ENCODE data around the gene JMY. TPM values are rescaled to one million over a fixed set of nuclear protein-coding genes. Genes with fewer than 3 reads are reported as not detected.

JMY gene
- total RNA-seq: 10 to 100 TPM; 18.0 to 45.3 (median 21.1) TPM
- total RNA-seq (2013): 23.6 TPM
- 23.5 to 608 (median 108) reads per million in 29 experiments for total RNA-seq

DNA sequence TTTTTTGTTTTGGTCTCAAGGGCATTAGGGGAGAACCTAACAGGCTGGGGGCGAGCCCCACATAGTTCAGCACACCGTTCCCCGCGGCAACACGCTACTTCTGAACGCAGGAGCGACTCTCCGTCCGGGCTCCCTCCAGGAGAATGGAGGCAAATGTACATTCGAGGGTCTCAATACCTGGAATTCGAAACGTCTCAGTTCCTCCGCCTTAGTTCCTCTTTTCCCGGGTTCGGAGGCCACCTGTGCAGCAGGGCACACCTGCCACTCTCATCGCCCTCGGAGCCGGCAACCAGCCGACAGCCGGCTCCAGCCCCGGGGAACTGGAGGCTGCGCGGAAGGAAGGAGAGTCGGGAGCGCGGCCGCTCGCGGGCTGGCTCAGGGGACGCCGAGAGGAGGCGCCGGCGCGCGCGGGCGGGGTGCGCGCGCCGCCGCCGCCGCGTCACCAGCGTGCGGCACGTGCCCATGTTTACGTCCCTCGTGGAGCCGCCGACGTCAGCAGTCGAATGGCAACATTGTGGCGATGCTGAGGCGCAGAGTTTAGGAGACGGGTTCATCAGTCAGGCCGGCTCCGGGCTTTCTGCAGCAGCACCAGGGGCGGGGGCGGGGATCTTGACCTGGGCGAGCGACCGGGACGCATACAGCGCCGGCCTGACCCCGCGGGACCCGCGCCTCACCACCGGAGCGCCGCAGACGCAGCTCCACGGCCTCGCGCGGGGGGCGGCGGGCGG is at the start of gene JMY:
JMY (plus strand) TSS at position 498 of the 728 bp plus-strand sequence. CDS start 520 bp downstream, outside the sequence.
- Histone ChIP-seq H3K9me3 (no peaks in the 10 kb centered on the region), H3K4me3 (ENCODE audit: control insufficient read depth in 1 of 2, extremely low read depth in 1 of 2, low read length in 1 of 2) (peak within 1 kb of the TSS; percentile 75 to 94), H3K4me1 (ENCODE audit: control insufficient read depth in 1 of 2, extremely low read depth in 1 of 2, insufficient read depth in 2 of 2, low read length in 2 of 2) (peaks cover 16 to 22% of the 10 kb centered on the region in 2 experiments), H3K27me3 (replicated peaks in 1 of 2; ENCODE audit: control insufficient read depth in 2 of 2, extremely low read depth in 1 of 2, insufficient read depth in 2 of 2, low read length in 1 of 2) (no peaks in the 10 kb centered on the region), H3K36me3 (ENCODE audit: control insufficient read depth in 2 of 2, extremely low read depth in 1 of 2, insufficient read depth in 1 of 2, low read length in 1 of 2) (no peaks in the 10 kb centered on the region), H3K27ac (ENCODE audit: low read length) (peak within 1 kb of the TSS; percentile 85)
- Mint-ChIP-seq H3K27me3 (no peaks in the 10 kb centered on the region), H3K9me3 (no peaks in the 10 kb centered on the region), H3K4me3 (peak within 1 kb of the TSS; percentile 91 to 96 (median 96)), H3K4me1 (peaks cover 26 to 35% (median 27%) of the 10 kb centered on the region in 3 donors), H3K36me3 (peaks cover 8% of the 10 kb centered on the region), H3K27ac (peak within 1 kb of the TSS; percentile 90 to 92)
- ChIA-PET CTCF (interaction anchor here in 1 of 2 donors (0.8 to 0.9 kb wide), 2 partner anchors 19 to 1563 kb away, joined by 3 to 4 read pairs; no protein-coding TSS in a partner anchor), POLR2A (interaction anchor here (0.6 to 1.3 kb wide), 6 partner anchors 18 to 1605 kb away, joined by 3 to 9 read pairs (median 4); no protein-coding TSS in a partner anchor)
- ATAC-seq (replicated peaks in 1 of 4): peak; percentile 88 to 91 (median 89)
- under 1% methylated on average over 83 of the region's 83 CpGs for WGBS (ENCODE audit: insufficient coverage)
- DNase-seq: peak; percentile 69 to 92 (median 85)

GRCh38 chr5:79186455-79186854 is 49.5 kb upstream of the JMY start:
- H3K27ac ChIP-seq (ENCODE audit: low read length): no peak overlapping the region
- H3K36me3 Mint-ChIP-seq: no peaks in the 10 kb centered on the region

GRCh38 chr5:79189439-79190234 is 46.3 kb upstream of the JMY start:
- Mint-ChIP-seq H3K27me3 (no peaks in the 10 kb centered on the region), H3K9me3 (no peaks in the 10 kb centered on the region), H3K4me3 (no peak overlapping the region), H3K27ac (no peak overlapping the region), H3K4me1 (peaks cover 0 to 4% (median 4%) of the 10 kb centered on the region in 3 donors), H3K36me3 (no peaks in the 10 kb centered on the region)
- ChIA-PET CTCF (no interaction called here), POLR2A (no interaction called here)
- Histone ChIP-seq H3K4me1 (ENCODE audit: control insufficient read depth in 1 of 2, extremely low read depth in 1 of 2, insufficient read depth in 2 of 2, low read length in 2 of 2) (no peaks in the 10 kb centered on the region), H3K27ac (ENCODE audit: low read length) (no peak overlapping the region), H3K27me3 (replicated peaks in 1 of 2; ENCODE audit: control insufficient read depth in 2 of 2, extremely low read depth in 1 of 2, insufficient read depth in 2 of 2, low read length in 1 of 2) (no peaks in the 10 kb centered on the region), H3K36me3 (ENCODE audit: control insufficient read depth in 2 of 2, extremely low read depth in 1 of 2, insufficient read depth in 1 of 2, low read length in 1 of 2) (no peaks in the 10 kb centered on the region), H3K4me3 (ENCODE audit: control insufficient read depth in 1 of 2, extremely low read depth in 1 of 2, low read length in 1 of 2) (no peak overlapping the region), H3K9me3 (no peaks in the 10 kb centered on the region)
- DNase-seq (no peak), ATAC-seq (replicated peaks in 1 of 4) (no peak)
- no CpG with 5 or more reads among the region's 8 CpGs for WGBS (ENCODE audit: insufficient coverage)

More at GRCh38 chr5:79186455-79186854, 49.5 kb upstream of the JMY start:
- no peaks in the 10 kb centered on the region for H3K36me3 ChIP-seq (ENCODE audit: control insufficient read depth in 2 of 2, extremely low read depth in 1 of 2, insufficient read depth in 1 of 2, low read length in 1 of 2)
- Mint-ChIP-seq H3K27ac (no peak overlapping the region), H3K27me3 (no peaks in the 10 kb centered on the region), H3K4me3 (no peak overlapping the region), H3K4me1 (no peaks in the 10 kb centered on the region), H3K9me3 (no peaks in the 10 kb centered on the region)
- CTCF ChIA-PET: no interaction called here
- H3K9me3 ChIP-seq: no peaks in the 10 kb centered on the region
- WGBS (ENCODE audit: insufficient coverage): no CpG with 5 or more reads among the region's 1 CpG
- POLR2A ChIA-PET: no interaction called here
- DNase-seq: no peak
- no peaks in the 10 kb centered on the region for H3K4me1 ChIP-seq (ENCODE audit: control insufficient read depth in 1 of 2, extremely low read depth in 1 of 2, insufficient read depth in 2 of 2, low read length in 2 of 2)
- no peak overlapping the region for H3K4me3 ChIP-seq (ENCODE audit: control insufficient read depth in 1 of 2, extremely low read depth in 1 of 2, low read length in 1 of 2)
- no peaks in the 10 kb centered on the region for H3K27me3 ChIP-seq (replicated peaks in 1 of 2; ENCODE audit: control insufficient read depth in 2 of 2, extremely low read depth in 1 of 2, insufficient read depth in 2 of 2, low read length in 1 of 2)
- ATAC-seq (replicated peaks in 1 of 4): no peak

DNA sequence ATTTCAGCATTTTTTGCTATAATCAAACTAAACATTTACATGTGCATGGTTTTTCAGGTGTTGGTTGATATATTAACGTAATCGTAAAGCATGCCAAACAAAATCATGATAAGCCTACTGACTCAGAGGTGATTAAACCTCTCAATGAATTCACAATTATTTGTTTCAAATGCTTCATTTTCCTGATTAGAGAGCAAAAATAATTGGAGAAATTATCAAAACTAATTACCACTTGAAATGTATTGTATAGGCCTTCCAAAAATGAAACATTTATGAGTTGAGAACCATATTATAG is 45.7 kb upstream of the JMY start:
- Histone ChIP-seq H3K9me3 (no peaks in the 10 kb centered on the region), H3K4me1 (ENCODE audit: control insufficient read depth in 1 of 2, extremely low read depth in 1 of 2, insufficient read depth in 2 of 2, low read length in 2 of 2) (no peaks in the 10 kb centered on the region), H3K27ac (ENCODE audit: low read length) (no peak overlapping the region), H3K27me3 (replicated peaks in 1 of 2; ENCODE audit: control insufficient read depth in 2 of 2, extremely low read depth in 1 of 2, insufficient read depth in 2 of 2, low read length in 1 of 2) (no peaks in the 10 kb centered on the region), H3K4me3 (ENCODE audit: control insufficient read depth in 1 of 2, extremely low read depth in 1 of 2, low read length in 1 of 2) (no peak overlapping the region), H3K36me3 (ENCODE audit: control insufficient read depth in 2 of 2, extremely low read depth in 1 of 2, insufficient read depth in 1 of 2, low read length in 1 of 2) (no peaks in the 10 kb centered on the region)
- peaks cover 0 to 4% (median 4%) of the 10 kb centered on the region in 3 donors for H3K4me1 Mint-ChIP-seq
- H3K4me3 Mint-ChIP-seq: no peak overlapping the region
- no peak overlapping the region for H3K27ac Mint-ChIP-seq
- H3K9me3 Mint-ChIP-seq: no peaks in the 10 kb centered on the region
- ChIA-PET POLR2A (no interaction called here), CTCF (no interaction called here)
- ATAC-seq (replicated peaks in 1 of 4): no peak
- no peaks in the 10 kb centered on the region for H3K27me3 Mint-ChIP-seq
- H3K36me3 Mint-ChIP-seq: no peaks in the 10 kb centered on the region
- no peak for DNase-seq
- WGBS (ENCODE audit: insufficient coverage): no CpG with 5 or more reads among the region's 2 CpGs

DNA sequence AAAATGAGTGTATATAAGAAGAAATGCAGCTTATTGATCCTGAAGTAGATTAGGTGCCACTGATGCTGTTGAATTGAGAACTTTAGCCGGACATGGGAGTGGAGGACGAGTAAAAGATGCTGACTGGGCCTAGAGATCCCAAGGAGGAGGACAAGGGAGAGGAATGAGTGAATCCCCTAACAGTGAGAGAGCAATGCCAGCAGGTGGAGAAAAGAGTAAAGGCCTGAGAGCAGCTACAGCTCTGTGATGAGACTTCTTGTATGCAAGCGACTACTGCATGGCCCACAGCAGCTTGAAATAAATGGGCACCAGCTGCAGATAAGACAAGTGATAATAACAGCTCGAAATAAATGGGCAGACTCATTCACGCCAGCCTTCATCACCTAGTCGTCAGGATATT is 44.5 kb upstream of the JMY start:
- peaks cover 0 to 4% (median 4%) of the 10 kb centered on the region in 3 donors for H3K4me1 Mint-ChIP-seq
- no peak for DNase-seq
- POLR2A ChIA-PET: interaction anchor here in 1 of 2 donors (0.6 kb wide), 1 partner anchor 597 kb away, joined by 9 read pairs; no protein-coding TSS in a partner anchor

GRCh38 chr5:79193643-79194042 is 42.3 kb upstream of the JMY start:
- WGBS (ENCODE audit: insufficient coverage): 70% methylated on average over 2 of the region's 4 CpGs
- H3K36me3 ChIP-seq (ENCODE audit: control insufficient read depth in 2 of 2, extremely low read depth in 1 of 2, insufficient read depth in 1 of 2, low read length in 1 of 2): no peaks in the 10 kb centered on the region
- no peak overlapping the region for H3K27ac ChIP-seq (ENCODE audit: low read length)
- Mint-ChIP-seq H3K9me3 (no peaks in the 10 kb centered on the region), H3K4me1 (peaks cover 0 to 4% (median 4%) of the 10 kb centered on the region in 3 donors), H3K27me3 (no peaks in the 10 kb centered on the region), H3K27ac (peak overlapping the region in 1 of 2 donors; percentile 5), H3K4me3 (no peak overlapping the region), H3K36me3 (no peaks in the 10 kb centered on the region)
- ATAC-seq (replicated peaks in 1 of 4) (peak in 2 of 4 experiments; percentile 36 to 37), DNase-seq (no peak)
- H3K27me3 ChIP-seq (replicated peaks in 1 of 2; ENCODE audit: control insufficient read depth in 2 of 2, extremely low read depth in 1 of 2, insufficient read depth in 2 of 2, low read length in 1 of 2): no peaks in the 10 kb centered on the region
- POLR2A ChIA-PET: no interaction called here
- no peaks in the 10 kb centered on the region for H3K4me1 ChIP-seq (ENCODE audit: control insufficient read depth in 1 of 2, extremely low read depth in 1 of 2, insufficient read depth in 2 of 2, low read length in 2 of 2)
- CTCF ChIA-PET: interaction anchor here in 1 of 2 donors (0.6 kb wide), 1 partner anchor 62 kb away, joined by 3 read pairs; no protein-coding TSS in a partner anchor
- no peak overlapping the region for H3K4me3 ChIP-seq (ENCODE audit: control insufficient read depth in 1 of 2, extremely low read depth in 1 of 2, low read length in 1 of 2)
- H3K9me3 ChIP-seq: no peaks in the 10 kb centered on the region

More for the DNA sequence above, 44.5 kb upstream of the JMY start:
- Mint-ChIP-seq H3K27me3 (no peaks in the 10 kb centered on the region), H3K4me3 (no peak overlapping the region), H3K9me3 (no peaks in the 10 kb centered on the region), H3K36me3 (no peaks in the 10 kb centered on the region), H3K27ac (no peak overlapping the region)
- H3K27ac ChIP-seq (ENCODE audit: low read length): no peak overlapping the region
- H3K4me1 ChIP-seq (ENCODE audit: control insufficient read depth in 1 of 2, extremely low read depth in 1 of 2, insufficient read depth in 2 of 2, low read length in 2 of 2): no peaks in the 10 kb centered on the region
- no peaks in the 10 kb centered on the region for H3K9me3 ChIP-seq
- no peak for ATAC-seq (replicated peaks in 1 of 4)
- CTCF ChIA-PET: interaction anchor here in 1 of 2 donors (0.7 to 1.5 kb wide), 2 partner anchors 58 to 271 kb away, joined by 4 to 6 read pairs; no protein-coding TSS in a partner anchor
- H3K36me3 ChIP-seq (ENCODE audit: control insufficient read depth in 2 of 2, extremely low read depth in 1 of 2, insufficient read depth in 1 of 2, low read length in 1 of 2): no peaks in the 10 kb centered on the region
- no peak overlapping the region for H3K4me3 ChIP-seq (ENCODE audit: control insufficient read depth in 1 of 2, extremely low read depth in 1 of 2, low read length in 1 of 2)
- no peaks in the 10 kb centered on the region for H3K27me3 ChIP-seq (replicated peaks in 1 of 2; ENCODE audit: control insufficient read depth in 2 of 2, extremely low read depth in 1 of 2, insufficient read depth in 2 of 2, low read length in 1 of 2)
- WGBS (ENCODE audit: insufficient coverage): 78% methylated on average over 3 of the region's 6 CpGs

Measured in T-cell (primary cell).